HepG2 (cell line): ENCODE data around the gene TTC29.

Experiments
- ELF1 ChIP-seq: sonication (generic); formaldehyde crosslinking; IDR thresholded peaks from 2 replicates; pipeline ENCODE4 v1.4.0; 2020; ENCODE audit warnings: missing genetic modification reagents
- ESRRA ChIP-seq: sonication (generic); formaldehyde crosslinking; IDR thresholded peaks from 2 replicates; pipeline ENCODE4 v1.5.1; 2020; ENCODE audit warnings: mild to moderate bottlenecking, low read depth, missing genetic modification reagents
- FOXA1 ChIP-seq, 2 experiments: fragments of 450-650 bp in 1 of 2; sonication (generic) in 1 of 2; formaldehyde crosslinking in 1 of 2; IDR thresholded peaks; 2 replicates each; pipeline versions ENCODE4 v1.4.0 to v1.6.1; 2016 to 2020; ENCODE audit warnings: missing genetic modification reagents in 1 of 2
- KAT2B ChIP-seq: fragments of 150-350 bp; IDR thresholded peaks from 2 replicates; pipeline ENCODE4 v1.6.1; 2014; ENCODE audit warnings: low read depth, low read length, borderline replicate concordance
- POLR2A ChIP-seq, 2 experiments: IDR thresholded peaks; 2 replicates each; pipeline ENCODE4 v1.6.1; 2011; ENCODE audit warnings: low read depth in 2 of 2, low read length in 2 of 2, mild to moderate bottlenecking in 1 of 2, moderate library complexity in 1 of 2; ENCODE audit not compliant: insufficient read depth in 1 of 2
- POLR2AphosphoS5 ChIP-seq: IDR thresholded peaks from 2 replicates; pipeline ENCODE4 v1.6.1; 2012; ENCODE audit warnings: low read depth, low read length
- ZNF777 ChIP-seq: sonication (generic); formaldehyde crosslinking; IDR thresholded peaks from 2 replicates; pipeline ENCODE4 v1.4.0; 2020; ENCODE audit warnings: missing genetic modification reagents
- TF ChIP-seq, protein P1 (sequence below): IDR thresholded peaks from 2 replicates; pipeline ENCODE4 v1.6.1; 2012; ENCODE audit warnings: inconsistent platforms

DNA sequence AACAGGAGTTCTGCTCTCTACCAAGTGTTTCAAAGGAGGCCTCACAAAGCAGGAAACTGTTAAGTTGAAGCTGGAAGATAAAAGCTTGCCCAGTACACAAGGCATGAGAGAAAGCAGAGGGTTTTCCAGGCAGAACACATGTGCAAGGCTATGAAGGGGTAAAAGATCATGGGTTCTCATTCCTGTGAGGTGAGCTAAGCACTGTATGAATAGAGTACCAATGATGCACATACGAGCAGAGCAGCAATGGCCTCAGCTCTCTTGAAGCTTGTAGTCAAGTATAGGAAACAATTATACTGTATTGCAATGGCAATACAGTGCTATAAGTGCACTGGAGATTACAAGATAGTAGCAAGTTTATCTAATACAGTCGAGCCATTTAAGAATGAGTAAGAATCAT lies 18.0 kb downstream of the TTC29 start:
- no peak for TF ChIP-seq ESRRA (CRISPR knock-in tag)
- TF ChIP-seq, protein P1, sequence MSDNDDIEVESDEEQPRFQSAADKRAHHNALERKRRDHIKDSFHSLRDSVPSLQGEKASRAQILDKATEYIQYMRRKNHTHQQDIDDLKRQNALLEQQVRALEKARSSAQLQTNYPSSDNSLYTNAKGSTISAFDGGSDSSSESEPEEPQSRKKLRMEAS: no peak
- TF ChIP-seq POLR2AphosphoS5: no peak
- TF ChIP-seq ELF1: no peak
- TF ChIP-seq ZNF777 (CRISPR knock-in tag): no peak
- TF ChIP-seq KAT2B: no peak
- no peak for TF ChIP-seq FOXA1 (IDR thresholded peaks at IDR 0.05)
- no peak for TF ChIP-seq FOXA1 (CRISPR knock-in tag; IDR thresholded peaks at IDR 0.05)
- TF ChIP-seq POLR2A (IDR thresholded peaks at IDR 0.05; ENCODE audit: insufficient read depth in 1 of 2, low read depth in 2 of 2, low read length in 2 of 2): no peak
